ENCODE results near the gene SLC7A6OS.

The SLC7A6OS gene

DNA sequence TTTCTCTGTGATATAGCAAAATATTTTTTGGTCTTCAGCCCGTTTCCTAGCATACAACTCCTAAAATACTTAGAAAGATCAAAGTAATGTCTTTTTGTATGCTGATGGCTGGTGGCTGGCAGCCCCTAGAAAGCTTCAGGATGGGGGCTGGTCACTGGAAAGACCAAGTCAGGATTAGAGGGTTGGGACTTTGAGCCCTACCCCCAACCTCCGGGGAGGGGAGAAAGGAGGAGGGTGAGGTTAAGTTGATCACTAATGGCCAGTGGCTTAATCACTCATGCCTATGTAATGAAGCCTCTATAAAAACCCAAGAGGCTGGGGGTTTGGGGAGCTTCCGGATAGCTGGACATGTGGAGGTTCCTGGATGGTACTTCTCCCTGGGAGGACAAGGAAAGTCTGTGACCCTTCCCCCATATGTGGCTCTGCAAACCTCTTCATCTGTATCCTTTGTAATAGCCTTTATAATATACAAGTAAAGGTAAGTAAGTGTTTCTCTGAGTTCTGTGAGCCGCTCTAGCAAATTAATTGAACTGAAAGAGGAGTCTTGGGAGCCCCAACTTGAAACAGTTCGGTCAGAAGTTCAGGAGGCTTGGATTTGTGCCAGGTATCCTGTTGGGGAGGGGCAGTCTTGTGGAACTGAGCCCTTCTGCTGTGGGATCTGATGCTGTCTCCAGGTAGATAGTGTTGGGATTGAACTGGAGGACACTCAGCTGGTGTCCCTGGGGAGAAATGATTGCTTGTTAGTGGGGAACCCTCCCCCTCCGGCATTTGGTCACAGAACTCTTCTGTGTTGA, 42.9 kb downstream of the SLC7A6OS start:
- TF ChIP-seq NFIC (IDR thresholded peaks at IDR 0.05) = peak; percentile 72
- TF ChIP-seq TEAD4 (IDR thresholded peaks at IDR 0.05) = no peak
- no peak for TF ChIP-seq CREB1 (IDR thresholded peaks at IDR 0.05; ENCODE audit: low read depth)
- no peak for TF ChIP-seq ZBTB7A (IDR thresholded peaks at IDR 0.05; ENCODE audit: low read depth)

DNA sequence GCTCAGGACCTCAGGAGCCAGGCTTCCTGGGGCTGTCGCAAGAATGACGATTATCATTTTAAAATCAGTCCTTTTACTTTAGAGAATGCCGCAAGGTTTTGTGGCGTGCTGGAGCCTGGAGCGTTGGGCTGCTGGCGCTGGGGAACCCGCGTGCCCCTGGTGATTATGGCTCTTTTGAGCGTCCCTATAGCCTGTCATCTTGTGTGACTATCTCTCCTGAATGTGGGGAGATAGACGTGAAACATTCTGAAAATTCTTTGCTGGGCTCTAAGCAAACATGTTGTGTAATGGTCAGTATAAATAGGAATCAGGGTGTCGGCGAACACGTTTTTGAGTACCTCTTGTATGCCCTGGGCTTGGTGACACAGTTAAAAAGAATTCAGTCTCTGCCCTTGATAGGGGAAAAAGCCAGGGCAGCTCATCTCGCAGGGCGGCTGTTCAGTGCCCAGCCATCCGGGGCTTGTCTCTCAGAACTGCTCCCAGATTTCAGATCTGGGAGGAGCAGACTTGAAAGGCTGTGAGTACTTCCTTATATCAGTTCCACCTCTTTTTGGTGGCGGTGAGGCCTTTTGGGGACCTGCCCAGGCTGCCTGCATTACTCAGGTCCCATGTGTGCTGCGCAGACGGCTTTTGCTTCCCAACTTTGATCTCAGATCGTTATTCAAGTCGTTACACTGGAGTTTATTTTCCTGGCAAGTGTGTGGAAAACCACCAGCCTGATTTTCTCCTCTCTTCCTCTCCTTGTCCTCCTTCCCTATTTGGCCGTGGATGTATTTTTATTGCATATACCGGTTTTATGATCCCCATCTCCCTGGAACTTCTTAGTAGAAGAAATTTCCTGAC, 45.4 kb downstream of the SLC7A6OS start:
- no peak for TF ChIP-seq FOXM1 (IDR thresholded peaks at IDR 0.05; ENCODE audit: borderline replicate concordance, low read depth)
- TF ChIP-seq TAF1 (IDR thresholded peaks at IDR 0.05; ENCODE audit: low read depth) = no peak; the same call in 1 of the 2 replicates
- TF ChIP-seq RAD21 (IDR thresholded peaks at IDR 0.05; ENCODE audit: low read depth) = no peak
- TF ChIP-seq, protein P1, sequence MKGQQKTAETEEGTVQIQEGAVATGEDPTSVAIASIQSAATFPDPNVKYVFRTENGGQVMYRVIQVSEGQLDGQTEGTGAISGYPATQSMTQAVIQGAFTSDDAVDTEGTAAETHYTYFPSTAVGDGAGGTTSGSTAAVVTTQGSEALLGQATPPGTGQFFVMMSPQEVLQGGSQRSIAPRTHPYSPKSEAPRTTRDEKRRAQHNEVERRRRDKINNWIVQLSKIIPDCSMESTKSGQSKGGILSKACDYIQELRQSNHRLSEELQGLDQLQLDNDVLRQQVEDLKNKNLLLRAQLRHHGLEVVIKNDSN (IDR thresholded peaks at IDR 0.05) = no peak
- TF ChIP-seq TCF12 (IDR thresholded peaks at IDR 0.05; ENCODE audit: low read depth) = no peak
- no peak for TF ChIP-seq ZBTB7A (IDR thresholded peaks at IDR 0.05; ENCODE audit: low read depth)
- TF ChIP-seq TEAD4 (IDR thresholded peaks at IDR 0.05) = 0 out of 2 replicates have a peak, but pooled peaks have one; percentile 31

DNA sequence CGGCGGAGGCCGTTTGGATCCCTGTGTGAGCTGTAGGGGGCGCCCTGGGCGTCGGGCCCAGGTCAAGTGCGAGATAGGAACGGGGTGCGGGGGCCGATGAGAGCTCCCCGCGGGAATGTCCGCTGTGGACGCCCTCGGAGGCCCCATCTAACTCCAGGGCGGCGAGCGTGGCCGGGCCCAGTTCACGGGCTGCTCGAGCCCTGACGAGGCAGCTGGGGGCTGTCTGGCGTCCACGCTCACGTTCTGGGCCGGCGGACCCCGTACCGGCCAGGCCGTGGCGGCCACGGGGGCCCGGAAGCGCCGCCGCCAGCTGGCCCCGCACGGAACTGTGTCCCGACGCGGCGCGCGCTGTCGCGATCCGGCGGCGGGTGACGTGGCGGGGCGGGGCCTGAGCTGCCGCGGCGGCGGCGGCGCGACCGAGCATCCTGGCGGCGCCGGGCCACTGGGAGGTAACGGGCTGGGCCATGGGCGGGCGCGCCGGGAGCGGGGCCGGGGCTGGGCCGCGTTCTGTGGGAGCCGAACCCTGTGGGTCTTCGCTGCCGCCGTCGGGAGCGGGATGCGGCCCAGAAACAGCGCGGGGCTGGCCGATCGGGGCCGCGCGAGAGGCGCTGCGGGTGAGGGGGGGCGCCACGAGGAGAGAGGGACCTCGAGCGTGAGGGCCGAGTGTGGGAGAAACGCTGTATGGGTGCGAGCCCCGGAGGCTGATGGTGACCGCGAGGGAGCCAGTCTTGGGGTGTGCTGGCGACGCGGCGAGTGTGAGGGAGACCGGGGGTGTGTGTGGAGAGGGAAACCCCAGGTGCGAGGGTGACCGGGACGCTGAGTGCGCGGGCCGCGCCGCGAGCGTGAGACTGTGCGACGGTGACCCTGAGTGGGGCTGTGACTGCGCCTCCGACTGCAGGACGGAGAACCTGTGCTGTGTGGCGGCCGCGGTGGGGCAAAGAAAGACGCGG, 46.3 kb downstream of the SLC7A6OS start, which contains the start of gene SLC7A6:
Gene SLC7A6 (plus strand): TSS at position 399 of the 950 bp plus-strand sequence. CDS start 10,201 bp downstream, outside the sequence.
- TF ChIP-seq, protein P2, sequence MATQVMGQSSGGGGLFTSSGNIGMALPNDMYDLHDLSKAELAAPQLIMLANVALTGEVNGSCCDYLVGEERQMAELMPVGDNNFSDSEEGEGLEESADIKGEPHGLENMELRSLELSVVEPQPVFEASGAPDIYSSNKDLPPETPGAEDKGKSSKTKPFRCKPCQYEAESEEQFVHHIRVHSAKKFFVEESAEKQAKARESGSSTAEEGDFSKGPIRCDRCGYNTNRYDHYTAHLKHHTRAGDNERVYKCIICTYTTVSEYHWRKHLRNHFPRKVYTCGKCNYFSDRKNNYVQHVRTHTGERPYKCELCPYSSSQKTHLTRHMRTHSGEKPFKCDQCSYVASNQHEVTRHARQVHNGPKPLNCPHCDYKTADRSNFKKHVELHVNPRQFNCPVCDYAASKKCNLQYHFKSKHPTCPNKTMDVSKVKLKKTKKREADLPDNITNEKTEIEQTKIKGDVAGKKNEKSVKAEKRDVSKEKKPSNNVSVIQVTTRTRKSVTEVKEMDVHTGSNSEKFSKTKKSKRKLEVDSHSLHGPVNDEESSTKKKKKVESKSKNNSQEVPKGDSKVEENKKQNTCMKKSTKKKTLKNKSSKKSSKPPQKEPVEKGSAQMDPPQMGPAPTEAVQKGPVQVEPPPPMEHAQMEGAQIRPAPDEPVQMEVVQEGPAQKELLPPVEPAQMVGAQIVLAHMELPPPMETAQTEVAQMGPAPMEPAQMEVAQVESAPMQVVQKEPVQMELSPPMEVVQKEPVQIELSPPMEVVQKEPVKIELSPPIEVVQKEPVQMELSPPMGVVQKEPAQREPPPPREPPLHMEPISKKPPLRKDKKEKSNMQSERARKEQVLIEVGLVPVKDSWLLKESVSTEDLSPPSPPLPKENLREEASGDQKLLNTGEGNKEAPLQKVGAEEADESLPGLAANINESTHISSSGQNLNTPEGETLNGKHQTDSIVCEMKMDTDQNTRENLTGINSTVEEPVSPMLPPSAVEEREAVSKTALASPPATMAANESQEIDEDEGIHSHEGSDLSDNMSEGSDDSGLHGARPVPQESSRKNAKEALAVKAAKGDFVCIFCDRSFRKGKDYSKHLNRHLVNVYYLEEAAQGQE (IDR thresholded peaks at IDR 0.05; ENCODE audit: low read depth) = no peak
- TF ChIP-seq RAD21 (IDR thresholded peaks at IDR 0.05; ENCODE audit: low read depth) (peak; percentile 34; the same call in 1 of the 2 replicates), TAF1 (IDR thresholded peaks at IDR 0.05; ENCODE audit: low read depth) (no peak; the same call in 1 of the 2 replicates), NFIC (IDR thresholded peaks at IDR 0.05) (no peak), EP300 (IDR thresholded peaks at IDR 0.05; ENCODE audit: borderline replicate concordance) (no peak), EGR1 (IDR thresholded peaks at IDR 0.05) (peak; percentile 62), CREB1 (IDR thresholded peaks at IDR 0.05; ENCODE audit: low read depth) (no peak), FOXM1 (IDR thresholded peaks at IDR 0.05; ENCODE audit: borderline replicate concordance, low read depth) (no peak), YY1 (IDR thresholded peaks at IDR 0.05; ENCODE audit: low read depth) (no peak), TEAD4 (IDR thresholded peaks at IDR 0.05) (peak; percentile 30), CEBPB (IDR thresholded peaks at IDR 0.05) (no peak), ZBTB7A (IDR thresholded peaks at IDR 0.05; ENCODE audit: low read depth) (no peak), TCF12 (IDR thresholded peaks at IDR 0.05; ENCODE audit: low read depth) (no peak; the same call in 1 of the 2 replicates)
- TF ChIP-seq, protein P1 (IDR thresholded peaks at IDR 0.05) = no peak
- TF ChIP-seq, protein P3, sequence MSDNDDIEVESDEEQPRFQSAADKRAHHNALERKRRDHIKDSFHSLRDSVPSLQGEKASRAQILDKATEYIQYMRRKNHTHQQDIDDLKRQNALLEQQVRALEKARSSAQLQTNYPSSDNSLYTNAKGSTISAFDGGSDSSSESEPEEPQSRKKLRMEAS (IDR thresholded peaks at IDR 0.05) = peak; percentile 81

DNA sequence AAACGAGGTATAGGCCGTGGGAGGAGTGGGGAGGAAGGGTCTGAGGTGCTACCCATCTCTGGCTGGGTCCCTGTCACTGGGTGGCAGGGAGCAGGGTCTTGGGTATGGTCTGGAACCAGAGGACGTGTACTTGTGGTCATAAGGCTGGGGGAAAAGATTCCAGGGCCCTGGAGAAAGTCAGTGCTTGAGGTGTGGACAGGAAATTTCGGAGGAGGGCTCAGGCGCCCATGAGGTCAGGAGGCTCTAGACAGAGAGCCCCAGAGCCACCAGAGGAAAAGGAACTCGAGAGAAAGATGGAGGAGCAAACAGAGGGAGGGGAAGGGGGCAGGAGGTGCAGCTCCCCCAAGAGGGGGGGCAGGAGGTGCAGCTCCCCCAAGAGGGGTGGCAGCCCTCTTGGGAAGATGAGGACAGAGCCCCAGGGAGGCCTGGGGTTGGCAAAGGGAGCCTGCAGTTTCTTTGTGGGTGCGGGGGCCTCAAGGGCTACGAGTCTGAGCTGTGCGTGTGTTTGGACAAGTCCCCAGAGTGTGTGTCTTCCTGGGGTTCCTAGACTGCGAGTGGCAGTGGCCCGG, 47.1 kb downstream of the SLC7A6OS start:
- TF ChIP-seq ZBTB7A (IDR thresholded peaks at IDR 0.05; ENCODE audit: low read depth) = 0 out of 2 replicates have a peak, but pooled peaks have one; percentile 12
- TF ChIP-seq TCF12 (IDR thresholded peaks at IDR 0.05; ENCODE audit: low read depth) = no peak

DNA sequence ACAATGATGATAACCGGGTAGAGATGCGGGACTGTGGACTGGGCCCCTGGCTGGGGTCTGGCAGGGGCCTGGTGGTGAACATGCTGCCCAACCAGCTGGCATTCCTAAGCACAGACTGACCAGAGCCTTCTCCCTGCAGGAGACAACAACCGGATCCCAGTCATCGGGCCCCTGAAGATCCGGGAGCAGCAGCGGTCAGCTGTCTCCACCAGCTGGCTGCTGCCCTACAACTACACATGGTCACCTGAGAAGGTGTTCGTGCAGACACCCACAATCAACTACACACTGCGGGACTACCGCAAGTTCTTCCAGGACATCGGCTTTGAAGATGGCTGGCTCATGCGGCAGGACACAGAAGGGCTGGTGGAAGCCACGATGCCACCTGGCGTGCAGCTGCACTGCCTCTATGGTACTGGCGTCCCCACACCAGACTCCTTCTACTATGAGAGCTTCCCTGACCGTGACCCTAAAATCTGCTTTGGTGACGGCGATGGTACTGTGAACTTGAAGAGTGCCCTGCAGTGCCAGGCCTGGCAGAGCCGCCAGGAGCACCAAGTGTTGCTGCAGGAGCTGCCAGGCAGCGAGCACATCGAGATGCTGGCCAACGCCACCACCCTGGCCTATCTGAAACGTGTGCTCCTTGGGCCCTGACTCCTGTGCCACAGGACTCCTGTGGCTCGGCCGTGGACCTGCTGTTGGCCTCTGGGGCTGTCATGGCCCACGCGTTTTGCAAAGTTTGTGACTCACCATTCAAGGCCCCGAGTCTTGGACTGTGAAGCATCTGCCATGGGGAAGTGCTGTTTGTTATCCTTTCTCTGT, 51.5 kb downstream of the SLC7A6OS start:
- TF ChIP-seq RAD21 (IDR thresholded peaks at IDR 0.05; ENCODE audit: low read depth) (no peak), FOXM1 (IDR thresholded peaks at IDR 0.05; ENCODE audit: borderline replicate concordance, low read depth) (no peak), CEBPB (IDR thresholded peaks at IDR 0.05) (no peak), YY1 (IDR thresholded peaks at IDR 0.05; ENCODE audit: low read depth) (no peak), TEAD4 (IDR thresholded peaks at IDR 0.05) (no peak), EP300 (IDR thresholded peaks at IDR 0.05; ENCODE audit: borderline replicate concordance) (no peak), NFIC (IDR thresholded peaks at IDR 0.05) (no peak), ZBTB7A (IDR thresholded peaks at IDR 0.05; ENCODE audit: low read depth) (no peak), EGR1 (IDR thresholded peaks at IDR 0.05) (no peak), TAF1 (IDR thresholded peaks at IDR 0.05; ENCODE audit: low read depth) (no peak), TCF12 (IDR thresholded peaks at IDR 0.05; ENCODE audit: low read depth) (no peak), CREB1 (IDR thresholded peaks at IDR 0.05; ENCODE audit: low read depth) (no peak)
- TF ChIP-seq, protein P2 (IDR thresholded peaks at IDR 0.05; ENCODE audit: low read depth) = no peak
- TF ChIP-seq, protein P3 (IDR thresholded peaks at IDR 0.05) = no peak
- TF ChIP-seq, protein P1 (IDR thresholded peaks at IDR 0.05) = no peak

Measured in Ishikawa (cell line).